ENCODE measurements around the gene NTRK1. TPM values are rescaled to one million over a fixed set of nuclear protein-coding genes. Genes with fewer than 3 reads are reported as not detected.

NTRK1 gene
- total RNA-seq, 2 experiments from 2014 or later, result 13.7 to 13.9 TPM

DNA sequence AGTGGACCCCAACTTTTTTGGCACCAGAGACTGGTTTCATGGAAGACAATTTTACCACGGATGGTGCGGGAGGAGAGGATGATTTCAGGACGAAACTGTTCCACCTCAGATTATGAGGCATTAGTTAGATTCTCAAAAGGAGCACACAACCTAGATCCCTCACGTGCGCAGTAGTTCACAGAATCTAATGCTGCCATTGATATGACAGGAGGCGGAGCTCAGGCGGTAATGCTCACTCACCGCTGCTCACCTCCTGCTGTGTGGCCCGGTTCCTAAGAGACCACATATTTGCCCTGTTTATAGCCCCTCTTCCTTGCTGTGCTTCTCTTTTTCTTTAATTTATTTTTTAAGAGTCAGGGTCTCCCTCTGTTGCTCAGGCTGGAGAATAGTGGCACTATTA is 4.6 kb downstream of the NTRK1 start:
- Mint-ChIP-seq H3K4me3 (peak overlapping the region; percentile 70), H3K4me1 (peaks cover 59% of the 10 kb centered on the region), H3K27ac (peak overlapping the region; percentile 89)

DNA sequence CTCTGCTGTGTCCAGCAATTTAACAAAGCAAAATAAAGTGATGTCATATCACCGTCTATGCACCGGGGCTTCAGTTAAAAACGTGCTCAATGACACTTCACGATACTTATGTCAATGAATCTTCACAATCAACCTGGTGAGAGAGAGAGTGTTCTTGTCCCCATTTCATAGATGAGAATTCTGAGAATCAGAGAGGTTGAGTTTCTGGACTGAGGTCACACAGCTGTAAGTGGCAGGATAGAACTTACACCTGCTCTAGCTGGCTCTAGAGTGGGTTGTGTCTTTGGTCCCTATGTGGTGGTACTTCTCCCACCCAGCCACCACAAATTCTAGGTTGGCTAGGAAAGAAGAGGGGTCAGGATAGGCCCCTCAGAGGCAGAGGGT is 5.2 kb downstream of the NTRK1 start:
- H3K27me3 Mint-ChIP-seq, result peaks cover 10% of the 10 kb centered on the region
- peak; percentile 3 for ATAC-seq (ENCODE audit: low read depth)
- peaks cover 2% of the 10 kb centered on the region for H3K36me3 Mint-ChIP-seq
- H3K4me3 Mint-ChIP-seq, result peak overlapping the region; percentile 70
- peak overlapping the region; percentile 89 for H3K27ac Mint-ChIP-seq
- peaks cover 57% of the 10 kb centered on the region for H3K4me1 Mint-ChIP-seq
- H3K9me3 Mint-ChIP-seq, result no peaks in the 10 kb centered on the region
- POLR2A ChIA-PET, result interaction anchor here (0.8 to 1.3 kb wide), 3 partner anchors 16 to 59 kb away, joined by 3 to 5 read pairs (median 3); no protein-coding TSS in a partner anchor
- DNase-seq, result no peak

More for the DNA sequence above, 4.6 kb downstream of the NTRK1 start:
- Mint-ChIP-seq H3K36me3 (peaks cover 2% of the 10 kb centered on the region), H3K27me3 (peaks cover 12% of the 10 kb centered on the region), H3K9me3 (no peaks in the 10 kb centered on the region)
- POLR2A ChIA-PET, result interaction anchor here (0.6 to 1.3 kb wide), 2 partner anchors 28 to 90 kb away, joined by 4 to 5 read pairs; no protein-coding TSS in a partner anchor
- DNase-seq (no peak), ATAC-seq (ENCODE audit: low read depth) (no peak)

DNA sequence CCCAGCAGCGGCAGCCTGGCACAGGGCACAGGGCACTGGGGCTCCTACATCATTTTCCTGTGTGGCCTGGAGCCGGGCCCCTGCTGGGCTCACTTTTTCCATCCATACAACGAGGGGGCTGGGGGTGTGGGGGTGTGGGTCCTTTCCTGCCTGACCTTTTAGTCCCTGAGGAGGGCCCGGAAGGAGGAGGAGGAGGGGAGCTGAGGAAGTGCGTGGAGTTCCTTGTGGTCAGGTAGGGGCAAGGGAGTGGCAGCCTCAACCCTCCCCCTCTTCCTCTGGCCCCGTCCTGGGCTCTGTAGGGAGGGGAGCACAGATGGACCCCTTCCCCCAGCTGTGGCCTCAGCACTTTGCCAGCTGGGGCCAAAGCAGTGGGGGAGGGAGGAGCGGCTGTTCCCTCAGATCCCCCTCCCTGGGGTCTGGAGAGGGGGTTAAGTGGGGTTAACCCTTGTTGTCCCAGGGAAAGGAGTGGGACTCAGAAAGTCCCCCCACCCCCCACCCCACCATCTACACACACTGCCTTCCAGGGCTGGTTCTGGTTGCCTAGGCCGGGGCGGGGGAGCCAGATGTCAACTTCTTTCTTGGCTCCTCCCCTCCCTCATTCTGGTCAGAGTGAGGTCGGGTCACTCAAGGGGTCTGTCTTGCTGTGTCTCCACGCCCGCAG is 5.7 kb downstream of the NTRK1 start:
- Mint-ChIP-seq H3K27ac (peak overlapping the region; percentile 89), H3K4me3 (peak overlapping the region; percentile 70), H3K9me3 (no peaks in the 10 kb centered on the region), H3K27me3 (peaks cover 10% of the 10 kb centered on the region), H3K4me1 (peaks cover 57% of the 10 kb centered on the region), H3K36me3 (peaks cover 2% of the 10 kb centered on the region)
- DNase-seq (no peak), ATAC-seq (ENCODE audit: low read depth) (peak; percentile 29)
- POLR2A ChIA-PET, result interaction anchor here (0.8 to 1.3 kb wide), 3 partner anchors 16 to 60 kb away, joined by 3 to 5 read pairs (median 3); no protein-coding TSS in a partner anchor

DNA sequence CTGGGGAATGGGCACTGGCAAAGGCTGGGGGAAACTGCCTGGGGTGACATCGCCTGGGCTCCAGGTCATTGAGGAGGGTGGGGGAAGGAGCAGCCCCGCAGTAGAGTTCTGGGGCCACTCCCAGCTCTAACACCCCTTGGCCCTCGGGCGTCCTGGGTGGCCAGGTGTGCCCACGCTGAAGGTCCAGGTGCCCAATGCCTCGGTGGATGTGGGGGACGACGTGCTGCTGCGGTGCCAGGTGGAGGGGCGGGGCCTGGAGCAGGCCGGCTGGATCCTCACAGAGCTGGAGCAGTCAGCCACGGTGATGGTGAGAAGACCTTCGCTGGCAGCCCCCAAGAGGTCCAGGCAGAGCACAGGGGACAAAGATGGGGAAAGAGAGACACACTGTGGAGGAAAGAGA is 7.7 kb downstream of the NTRK1 start:
- Mint-ChIP-seq H3K27ac (no peak overlapping the region), H3K9me3 (no peaks in the 10 kb centered on the region), H3K36me3 (no peaks in the 10 kb centered on the region), H3K4me1 (peaks cover 39% of the 10 kb centered on the region), H3K27me3 (peaks cover 5% of the 10 kb centered on the region), H3K4me3 (no peak overlapping the region)
- no peak for DNase-seq
- ATAC-seq (ENCODE audit: low read depth), result no peak
- POLR2A ChIA-PET, result no interaction called here

DNA sequence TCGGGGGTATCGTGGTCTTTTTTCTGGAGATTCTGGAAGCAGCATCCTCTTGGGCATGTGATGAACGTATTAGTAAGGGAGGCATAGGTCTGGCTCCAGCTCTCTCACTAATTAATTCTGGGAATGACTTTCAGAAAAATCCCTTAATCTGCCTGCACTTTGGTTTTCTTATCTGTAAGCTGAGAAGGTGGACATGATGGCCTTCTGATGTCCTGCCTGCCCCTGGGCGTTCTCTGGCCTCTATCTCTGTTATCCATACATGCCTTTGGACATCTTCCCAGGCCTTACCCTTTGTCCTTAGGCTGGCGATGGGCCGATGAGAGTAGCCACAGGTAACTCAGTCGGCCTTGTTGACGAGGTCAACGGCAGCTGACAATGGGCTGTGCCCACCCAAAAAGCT is 8.8 kb downstream of the NTRK1 start:
- ATAC-seq (ENCODE audit: low read depth), result no peak
- Mint-ChIP-seq H3K27me3 (peaks cover 5% of the 10 kb centered on the region), H3K9me3 (no peaks in the 10 kb centered on the region), H3K36me3 (no peaks in the 10 kb centered on the region), H3K27ac (no peak overlapping the region), H3K4me1 (peaks cover 28% of the 10 kb centered on the region), H3K4me3 (no peak overlapping the region)
- POLR2A ChIA-PET, result no interaction called here
- no peak for DNase-seq

DNA sequence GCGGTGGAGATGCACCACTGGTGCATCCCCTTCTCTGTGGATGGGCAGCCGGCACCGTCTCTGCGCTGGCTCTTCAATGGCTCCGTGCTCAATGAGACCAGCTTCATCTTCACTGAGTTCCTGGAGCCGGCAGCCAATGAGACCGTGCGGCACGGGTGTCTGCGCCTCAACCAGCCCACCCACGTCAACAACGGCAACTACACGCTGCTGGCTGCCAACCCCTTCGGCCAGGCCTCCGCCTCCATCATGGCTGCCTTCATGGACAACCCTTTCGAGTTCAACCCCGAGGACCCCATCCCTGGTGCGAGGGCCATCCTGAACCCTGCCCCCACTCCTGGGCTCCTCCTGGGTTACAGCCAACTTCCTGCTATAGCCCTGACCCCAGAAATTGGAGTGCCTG is 13.0 kb downstream of the NTRK1 start:
- POLR2A ChIA-PET, result no interaction called here
- Mint-ChIP-seq H3K4me1 (peaks cover 2% of the 10 kb centered on the region), H3K27me3 (peaks cover 11% of the 10 kb centered on the region)

DNA sequence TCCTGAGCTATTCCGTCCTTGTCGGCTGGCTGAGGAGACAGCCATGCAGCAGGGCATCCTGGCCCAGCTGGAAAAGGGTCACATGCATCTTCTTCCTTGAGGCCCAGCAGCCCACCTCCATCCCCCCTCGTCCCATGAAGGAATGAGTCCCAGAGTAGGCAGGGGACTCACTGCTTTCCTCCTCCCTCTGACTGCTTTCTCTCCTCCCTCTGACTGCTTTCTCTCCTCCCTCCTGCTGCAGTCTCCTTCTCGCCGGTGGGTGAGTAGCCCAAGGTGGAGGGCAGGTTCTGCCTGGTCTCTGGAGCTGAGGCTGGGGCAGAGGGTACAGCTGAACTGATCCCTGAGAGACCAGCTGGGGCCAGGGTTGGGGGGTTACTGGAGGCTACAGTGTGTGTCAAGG is 13.5 kb downstream of the NTRK1 start:
- ATAC-seq (ENCODE audit: low read depth) (no peak), DNase-seq (no peak)
- Mint-ChIP-seq H3K9me3 (no peaks in the 10 kb centered on the region), H3K36me3 (peaks cover 3% of the 10 kb centered on the region), H3K4me1 (peaks cover 2% of the 10 kb centered on the region), H3K4me3 (no peak overlapping the region), H3K27me3 (peaks cover 11% of the 10 kb centered on the region), H3K27ac (no peak overlapping the region)
- POLR2A ChIA-PET, result interaction anchor here (1.3 kb wide), 1 partner anchor 12 kb away, joined by 3 read pairs; no protein-coding TSS in a partner anchor

More for the DNA sequence above, 13.0 kb downstream of the NTRK1 start:
- DNase-seq (no peak), ATAC-seq (ENCODE audit: low read depth) (no peak)
- H3K27ac Mint-ChIP-seq, result no peak overlapping the region
- no peak overlapping the region for H3K4me3 Mint-ChIP-seq
- H3K9me3 Mint-ChIP-seq, result no peaks in the 10 kb centered on the region
- peaks cover 3% of the 10 kb centered on the region for H3K36me3 Mint-ChIP-seq

DNA sequence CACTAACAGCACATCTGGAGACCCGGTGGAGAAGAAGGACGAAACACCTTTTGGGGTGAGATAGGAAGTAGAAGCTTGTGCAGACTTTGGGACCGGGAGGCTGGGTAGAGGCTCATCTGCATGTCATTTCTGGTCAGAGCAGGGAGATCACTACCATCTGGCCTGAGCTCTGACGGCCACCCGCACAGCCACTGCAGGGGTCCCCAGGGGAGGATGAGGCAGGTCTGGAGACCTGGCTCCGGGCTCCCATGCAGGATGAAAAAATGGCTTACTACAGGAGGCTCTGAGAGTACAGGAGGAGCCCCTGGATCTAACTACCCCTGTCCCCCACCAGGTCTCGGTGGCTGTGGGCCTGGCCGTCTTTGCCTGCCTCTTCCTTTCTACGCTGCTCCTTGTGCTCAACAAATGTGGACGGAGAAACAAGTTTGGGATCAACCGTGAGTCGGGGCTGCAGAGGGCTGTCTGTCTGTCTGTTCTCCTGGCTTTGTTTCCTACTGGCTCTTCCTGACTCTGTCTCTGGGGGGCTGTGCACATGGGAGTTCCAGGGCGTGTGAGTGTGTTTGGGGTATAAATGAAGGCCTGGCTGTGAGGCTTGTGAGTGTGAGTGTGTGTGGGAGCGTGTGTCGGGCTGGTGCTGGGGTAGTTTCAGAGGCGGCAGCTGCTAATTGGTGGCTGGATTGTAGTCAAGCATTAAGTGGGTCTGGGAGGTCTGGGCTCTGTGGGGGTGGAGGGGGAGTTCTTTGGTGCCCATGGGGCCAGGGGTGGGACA is 14.1 kb downstream of the NTRK1 start:
- no peaks in the 10 kb centered on the region for H3K9me3 Mint-ChIP-seq
- no peak overlapping the region for H3K4me3 Mint-ChIP-seq
- H3K4me1 Mint-ChIP-seq, result peaks cover 2% of the 10 kb centered on the region
- H3K36me3 Mint-ChIP-seq, result peaks cover 3% of the 10 kb centered on the region
- POLR2A ChIA-PET, result interaction anchor here (1.3 kb wide), 1 partner anchor 12 kb away, joined by 3 read pairs; no protein-coding TSS in a partner anchor
- ATAC-seq (ENCODE audit: low read depth), result no peak
- H3K27me3 Mint-ChIP-seq, result peaks cover 11% of the 10 kb centered on the region
- no peak overlapping the region for H3K27ac Mint-ChIP-seq
- no peak for DNase-seq

DNA sequence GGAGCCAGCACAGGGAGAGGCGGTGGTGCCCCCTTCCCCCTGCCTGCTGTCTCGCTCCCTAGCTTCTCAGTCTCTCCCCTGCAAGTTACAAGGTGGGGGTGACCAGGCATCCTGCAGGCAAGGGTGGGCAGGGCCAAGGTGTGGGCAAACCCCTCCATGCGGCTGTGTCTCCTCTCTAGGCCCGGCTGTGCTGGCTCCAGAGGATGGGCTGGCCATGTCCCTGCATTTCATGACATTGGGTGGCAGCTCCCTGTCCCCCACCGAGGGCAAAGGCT is 14.6 kb downstream of the NTRK1 start:
- no peak for ATAC-seq (ENCODE audit: low read depth)
- Mint-ChIP-seq H3K4me3 (no peak overlapping the region), H3K27ac (no peak overlapping the region), H3K27me3 (peaks cover 11% of the 10 kb centered on the region), H3K9me3 (no peaks in the 10 kb centered on the region), H3K36me3 (peaks cover 3% of the 10 kb centered on the region), H3K4me1 (no peaks in the 10 kb centered on the region)
- POLR2A ChIA-PET, result interaction anchor here (1.3 kb wide), 1 partner anchor 13 kb away, joined by 3 read pairs; no protein-coding TSS in a partner anchor
- no peak for DNase-seq

DNA sequence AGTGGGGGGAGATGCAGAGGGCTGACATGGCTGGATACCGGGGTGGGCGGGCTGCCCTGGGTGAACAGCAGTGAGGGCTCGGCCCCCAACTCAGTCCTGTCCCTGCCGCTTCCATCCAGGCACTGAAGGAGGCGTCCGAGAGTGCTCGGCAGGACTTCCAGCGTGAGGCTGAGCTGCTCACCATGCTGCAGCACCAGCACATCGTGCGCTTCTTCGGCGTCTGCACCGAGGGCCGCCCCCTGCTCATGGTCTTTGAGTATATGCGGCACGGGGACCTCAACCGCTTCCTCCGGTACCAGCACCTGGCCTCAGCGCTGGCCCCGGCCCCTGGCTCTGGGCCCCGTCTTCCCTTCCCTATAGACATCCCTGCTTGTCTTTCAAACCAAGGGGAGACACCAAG is 15.6 kb downstream of the NTRK1 start:
- ATAC-seq (ENCODE audit: low read depth) (no peak), DNase-seq (no peak)
- POLR2A ChIA-PET, result no interaction called here
- peaks cover 3% of the 10 kb centered on the region for H3K36me3 Mint-ChIP-seq
- H3K27ac Mint-ChIP-seq, result no peak overlapping the region
- no peak overlapping the region for H3K4me3 Mint-ChIP-seq
- no peaks in the 10 kb centered on the region for H3K4me1 Mint-ChIP-seq
- H3K9me3 Mint-ChIP-seq, result no peaks in the 10 kb centered on the region
- peaks cover 11% of the 10 kb centered on the region for H3K27me3 Mint-ChIP-seq

DNA sequence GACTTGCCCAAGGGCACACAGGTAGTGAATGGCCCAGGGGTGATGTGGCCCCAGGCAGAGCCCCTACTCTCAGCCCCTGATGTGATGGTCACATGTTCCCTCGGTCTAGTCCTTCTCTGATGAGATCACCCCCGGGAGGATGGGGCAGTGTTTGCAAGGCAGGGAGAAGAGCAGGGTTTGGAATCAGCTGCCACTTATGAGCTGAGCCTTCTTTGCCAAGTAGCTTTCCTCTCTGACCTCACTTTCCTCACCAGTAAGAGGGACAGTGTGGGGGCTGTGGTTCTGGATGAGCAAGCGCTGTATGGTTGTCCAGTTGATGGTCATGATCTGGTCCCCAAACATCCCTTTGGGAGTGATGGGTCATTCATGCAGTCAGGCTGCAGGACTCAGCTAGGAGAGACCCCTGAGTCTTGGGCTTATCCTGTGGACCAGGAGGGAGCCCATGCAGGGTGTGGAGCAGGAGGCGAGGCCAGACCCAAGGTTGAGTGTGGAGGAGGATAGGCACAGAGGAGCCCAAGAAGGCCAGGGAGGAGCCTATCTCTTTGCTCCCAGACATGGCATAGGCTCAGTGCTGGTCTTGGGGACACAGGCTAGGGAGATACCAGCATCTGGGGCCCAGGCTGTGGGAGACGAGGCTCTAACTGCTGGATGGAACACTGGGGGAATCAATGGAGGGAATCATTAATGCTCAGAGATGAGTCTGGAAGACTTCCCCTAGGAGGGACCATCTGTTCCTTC is 16.9 kb downstream of the NTRK1 start:
- Mint-ChIP-seq H3K4me3 (no peak overlapping the region), H3K27ac (no peak overlapping the region), H3K4me1 (no peaks in the 10 kb centered on the region), H3K27me3 (peaks cover 11% of the 10 kb centered on the region), H3K36me3 (peaks cover 3% of the 10 kb centered on the region), H3K9me3 (no peaks in the 10 kb centered on the region)
- POLR2A ChIA-PET, result no interaction called here
- DNase-seq (no peak), ATAC-seq (ENCODE audit: low read depth) (no peak)

DNA sequence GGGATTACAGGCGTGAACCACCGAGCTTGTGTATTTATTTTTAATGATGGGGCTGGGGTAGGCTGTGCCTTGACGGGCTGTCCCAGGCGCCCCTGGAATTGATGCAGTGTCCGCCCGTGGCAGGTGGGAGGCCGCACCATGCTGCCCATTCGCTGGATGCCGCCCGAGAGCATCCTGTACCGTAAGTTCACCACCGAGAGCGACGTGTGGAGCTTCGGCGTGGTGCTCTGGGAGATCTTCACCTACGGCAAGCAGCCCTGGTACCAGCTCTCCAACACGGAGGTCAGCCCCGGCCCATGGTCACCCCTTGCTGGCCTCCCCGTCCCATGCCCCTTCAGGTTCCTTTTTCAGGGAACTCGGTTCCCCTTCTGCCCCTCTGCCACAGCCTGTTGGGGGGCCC is 19.2 kb downstream of the NTRK1 start:
- Mint-ChIP-seq H3K36me3 (peaks cover 3% of the 10 kb centered on the region), H3K27ac (no peak overlapping the region), H3K4me1 (no peaks in the 10 kb centered on the region), H3K9me3 (no peaks in the 10 kb centered on the region), H3K27me3 (peaks cover 7% of the 10 kb centered on the region), H3K4me3 (no peak overlapping the region)
- ATAC-seq (ENCODE audit: low read depth) (no peak), DNase-seq (no peak)
- POLR2A ChIA-PET, result no interaction called here

DNA sequence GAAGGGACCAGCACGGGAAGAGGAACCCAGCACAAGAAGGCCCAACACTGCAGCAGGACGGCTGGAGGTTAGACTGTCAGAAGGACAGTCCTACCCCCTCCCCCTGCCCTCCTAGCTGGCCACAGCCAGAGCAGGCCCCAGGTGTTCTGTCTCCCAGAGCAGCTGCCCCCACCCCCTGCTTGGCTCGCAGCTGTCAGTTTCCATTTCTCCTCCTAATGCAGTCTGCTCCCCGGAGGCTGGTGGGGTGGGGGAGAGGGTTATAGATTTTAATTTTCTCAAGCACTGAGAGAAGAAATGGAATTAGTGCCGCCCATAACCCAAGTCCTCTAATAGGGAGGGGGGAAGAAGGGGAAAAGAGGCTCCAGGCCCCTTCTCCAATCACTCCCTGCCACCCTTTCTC is 19.8 kb downstream of the NTRK1 start:
- Mint-ChIP-seq H3K36me3 (peaks cover 1% of the 10 kb centered on the region), H3K27ac (no peak overlapping the region), H3K9me3 (no peaks in the 10 kb centered on the region), H3K27me3 (peaks cover 6% of the 10 kb centered on the region), H3K4me1 (no peaks in the 10 kb centered on the region), H3K4me3 (no peak overlapping the region)
- POLR2A ChIA-PET, result no interaction called here
- DNase-seq (no peak), ATAC-seq (ENCODE audit: low read depth) (no peak)

Data from activated naive CD8-positive, alpha-beta T cell treated with anti-CD3 and anti-CD28 coated beads, Interleukin-2, amount 10 ng/mL, durations not matched to agents 7 days and 5 days (primary cell).